Caco-2 (cell line): Measurements from ENCODE around the gene ORAI3. TPM values are rescaled to one million over a fixed set of nuclear protein-coding genes. Genes with fewer than 3 reads are reported as not detected.

Source experiments
- BruUV-seq: library from RNA; stranded (reverse); fragments of 400-500 nt; replicated peaks from 2 replicates; lab custom pipeline; 2021; lab: Mats Ljungman, UMichigan
- CTCF ChIA-PET: fragments of 300-600 bp; sonication (Branson Sonifier 250); formaldehyde crosslinking; loops from one replicate; lab custom pipeline; 2022; ENCODE audit warnings: antibody characterized with exemption; lab: Charles Lee
- POLR2A ChIA-PET: fragments of 300-600 bp; sonication (Branson Sonifier 250); formaldehyde crosslinking; loops from one replicate; lab custom pipeline; 2022; ENCODE audit warnings: antibody characterized with exemption; lab: Charles Lee
- DNase-seq, 2 experiments: peaks; one replicate each; pipeline versions ENCODE4 v3.0.0 to v3.0.0-alpha.2; 2020 to 2022
- H3K27me3 ChIP-seq: replicated peaks from 2 replicates; pipeline ENCODE4 v1.6.0; 2011; ENCODE audit warnings: low read length; ENCODE audit not compliant: control insufficient read depth, insufficient read depth
- H3K36me3 ChIP-seq: 2 replicates; pipeline ENCODE4 v1.5.1; 2011; ENCODE audit warnings: low read length; ENCODE audit not compliant: control insufficient read depth, insufficient read depth
- H3K4me1 ChIP-seq: fragments of 250-450 bp; sonication (Bioruptor Pico); 2 replicates; pipeline ENCODE4 v1.5.1; 2020; ENCODE audit warnings: mild to moderate bottlenecking
- H3K4me3 ChIP-seq: 2 replicates; pipeline ENCODE4 v1.5.1; 2011; ENCODE audit warnings: low read depth, mild to moderate bottlenecking, control low read depth, low read length
- H3K9me3 ChIP-seq: fragments of 250-450 bp; sonication (Bioruptor Pico); 2 replicates; pipeline ENCODE4 v1.5.1; 2020; ENCODE audit warnings: mild to moderate bottlenecking, moderate library complexity
- H3K27ac Mint-ChIP-seq: one replicate; pipeline ENCODE4 v1.8.0; 2022; ENCODE audit warnings: mixed read lengths; ENCODE audit not compliant: unreplicated experiment
- H3K27me3 Mint-ChIP-seq: one replicate; pipeline ENCODE4 v1.8.0; 2022; ENCODE audit warnings: mixed read lengths; ENCODE audit not compliant: insufficient read depth, unreplicated experiment
- H3K36me3 Mint-ChIP-seq: one replicate; pipeline ENCODE4 v1.8.0; 2022; ENCODE audit warnings: mild to moderate bottlenecking, mixed read lengths; ENCODE audit not compliant: insufficient read depth, unreplicated experiment
- H3K4me1 Mint-ChIP-seq: one replicate; pipeline ENCODE4 v1.8.0; 2022; ENCODE audit warnings: low read depth, mixed read lengths; ENCODE audit not compliant: unreplicated experiment
- H3K4me3 Mint-ChIP-seq: one replicate; pipeline ENCODE4 v1.8.0; 2022; ENCODE audit warnings: mild to moderate bottlenecking, moderate library complexity, mixed read lengths; ENCODE audit not compliant: unreplicated experiment
- H3K9me3 Mint-ChIP-seq: one replicate; pipeline ENCODE4 v1.8.0; 2022; ENCODE audit warnings: mixed read lengths; ENCODE audit not compliant: unreplicated experiment
- intact Hi-C: fragments of 100-400 bp; cut with micrococcal nuclease; formaldehyde crosslinking; loops from one replicate; pipeline ENCODE4 v1.10.0; 2022; ENCODE audit not compliant: unreplicated experiment
- total RNA-seq: library from RNA; stranded (reverse); gene quantifications from 2 replicates; pipeline ENCODE4 v1.2.3, GENCODE V29; 2022
- TF ChIP-seq, protein P1 (sequence below), 2 experiments: fragments of 200-600 bp in 1 of 2; IDR thresholded peaks; 1 replicate in 1 of 2; 2 replicates in 1 of 2; pipeline versions ENCODE4 v1.5.1 to v1.8.0; 2011 to 2022; ENCODE audit warnings: antibody characterized with exemption in 1 of 2, control low read depth in 1 of 2, inconsistent platforms in 1 of 2, low read depth in 1 of 2, low read length in 1 of 2, mild to moderate bottlenecking in 1 of 2, moderate library complexity in 1 of 2; ENCODE audit not compliant: insufficient read depth in 1 of 2, severe bottlenecking in 1 of 2, unreplicated experiment in 1 of 2

The ORAI3 gene
- total RNA-seq, 1 experiment from 2014 or later: 4.7 TPM

DNA sequence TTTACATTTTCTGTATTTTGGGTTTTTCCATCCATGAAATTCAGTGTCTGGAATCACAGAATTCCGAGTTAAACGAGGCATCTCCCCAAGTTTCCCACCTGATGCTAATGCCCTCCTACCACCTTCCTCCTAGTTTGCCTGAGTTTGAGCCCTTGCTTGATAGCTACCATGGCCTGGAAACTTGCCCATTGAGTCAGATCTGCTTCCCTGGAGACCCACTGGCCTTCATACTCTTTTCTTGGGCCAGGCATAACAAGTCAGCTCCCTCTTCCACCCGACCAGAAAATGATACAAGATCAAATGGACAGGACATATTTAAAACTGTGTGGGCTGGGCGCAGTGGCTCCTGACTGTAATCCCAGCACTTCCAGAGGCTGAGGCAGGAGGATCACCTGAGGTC lies 18.9 kb downstream of the ORAI3 start:
- H3K36me3 ChIP-seq: peaks cover 3% of the 10 kb centered on the region
- DNase-seq: no peak
- no peaks in the 10 kb centered on the region for H3K9me3 ChIP-seq
- H3K4me3 ChIP-seq: no peak overlapping the region
- peaks cover 80% of the 10 kb centered on the region for H3K36me3 Mint-ChIP-seq
- TF ChIP-seq, protein P1, sequence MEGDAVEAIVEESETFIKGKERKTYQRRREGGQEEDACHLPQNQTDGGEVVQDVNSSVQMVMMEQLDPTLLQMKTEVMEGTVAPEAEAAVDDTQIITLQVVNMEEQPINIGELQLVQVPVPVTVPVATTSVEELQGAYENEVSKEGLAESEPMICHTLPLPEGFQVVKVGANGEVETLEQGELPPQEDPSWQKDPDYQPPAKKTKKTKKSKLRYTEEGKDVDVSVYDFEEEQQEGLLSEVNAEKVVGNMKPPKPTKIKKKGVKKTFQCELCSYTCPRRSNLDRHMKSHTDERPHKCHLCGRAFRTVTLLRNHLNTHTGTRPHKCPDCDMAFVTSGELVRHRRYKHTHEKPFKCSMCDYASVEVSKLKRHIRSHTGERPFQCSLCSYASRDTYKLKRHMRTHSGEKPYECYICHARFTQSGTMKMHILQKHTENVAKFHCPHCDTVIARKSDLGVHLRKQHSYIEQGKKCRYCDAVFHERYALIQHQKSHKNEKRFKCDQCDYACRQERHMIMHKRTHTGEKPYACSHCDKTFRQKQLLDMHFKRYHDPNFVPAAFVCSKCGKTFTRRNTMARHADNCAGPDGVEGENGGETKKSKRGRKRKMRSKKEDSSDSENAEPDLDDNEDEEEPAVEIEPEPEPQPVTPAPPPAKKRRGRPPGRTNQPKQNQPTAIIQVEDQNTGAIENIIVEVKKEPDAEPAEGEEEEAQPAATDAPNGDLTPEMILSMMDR (IDR thresholded peaks at IDR 0.05; ENCODE audit: insufficient read depth in 1 of 2, low read depth in 1 of 2, low read length in 1 of 2, severe bottlenecking in 1 of 2, unreplicated experiment in 1 of 2): no peak
- H3K4me1 ChIP-seq: no peaks in the 10 kb centered on the region
- CTCF ChIA-PET: no interaction called here
- no peaks in the 10 kb centered on the region for H3K9me3 Mint-ChIP-seq
- no peak overlapping the region for H3K4me3 Mint-ChIP-seq
- POLR2A ChIA-PET: no interaction called here
- no peaks in the 10 kb centered on the region for H3K4me1 Mint-ChIP-seq
- H3K27ac Mint-ChIP-seq: peak overlapping the region; percentile 37
- no TSS peak for BruUV-seq
- H3K27me3 ChIP-seq: no peaks in the 10 kb centered on the region
- H3K27me3 Mint-ChIP-seq: no peaks in the 10 kb centered on the region
- intact Hi-C loops: no loop called here

DNA sequence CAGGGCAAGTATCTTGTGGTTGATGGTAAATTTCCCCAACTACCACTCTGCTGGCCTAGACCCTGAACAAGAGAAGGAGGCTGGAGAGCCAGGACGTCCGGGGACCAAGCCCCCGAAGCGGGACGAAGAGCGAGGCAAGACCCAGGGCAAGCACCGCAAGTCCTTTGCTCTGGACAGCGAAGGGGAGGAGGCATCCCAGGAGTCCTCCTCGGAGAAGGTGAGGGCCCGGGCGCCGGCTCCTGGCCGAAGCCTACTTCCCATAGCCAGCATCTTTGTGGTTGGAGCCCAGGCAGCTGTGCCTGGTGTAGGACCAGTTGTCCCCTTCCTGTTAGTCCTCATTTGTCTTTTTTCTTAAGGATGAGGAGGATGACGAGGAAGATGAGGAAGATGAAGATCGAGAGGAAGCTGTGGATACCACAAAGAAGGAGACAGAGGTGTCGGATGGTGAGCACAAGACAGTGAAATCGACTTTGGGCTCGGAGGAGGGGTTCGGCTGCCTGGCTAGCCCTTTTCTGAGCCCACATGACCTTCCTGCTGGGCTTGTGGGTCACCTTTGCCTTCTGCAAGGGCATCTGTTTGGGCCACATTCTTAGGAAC lies 20.5 kb downstream of the ORAI3 start:
- Histone ChIP-seq H3K4me3 (no peak overlapping the region), H3K36me3 (peaks cover 4% of the 10 kb centered on the region), H3K9me3 (no peaks in the 10 kb centered on the region), H3K4me1 (no peaks in the 10 kb centered on the region), H3K27me3 (no peaks in the 10 kb centered on the region)
- Mint-ChIP-seq H3K36me3 (peaks cover 84% of the 10 kb centered on the region), H3K27me3 (no peaks in the 10 kb centered on the region), H3K4me3 (no peak overlapping the region), H3K9me3 (no peaks in the 10 kb centered on the region), H3K4me1 (no peaks in the 10 kb centered on the region), H3K27ac (no peak overlapping the region)
- ChIA-PET CTCF (interaction anchor here (0.7 kb wide), 1 partner anchor 124 kb away, joined by 4 read pairs; no protein-coding TSS in a partner anchor), POLR2A (no interaction called here)
- TF ChIP-seq, protein P1 (IDR thresholded peaks at IDR 0.05; ENCODE audit: insufficient read depth in 1 of 2, low read depth in 1 of 2, low read length in 1 of 2, severe bottlenecking in 1 of 2, unreplicated experiment in 1 of 2): no peak
- BruUV-seq: no TSS peak
- no peak for DNase-seq
- intact Hi-C loops: no loop called here

DNA sequence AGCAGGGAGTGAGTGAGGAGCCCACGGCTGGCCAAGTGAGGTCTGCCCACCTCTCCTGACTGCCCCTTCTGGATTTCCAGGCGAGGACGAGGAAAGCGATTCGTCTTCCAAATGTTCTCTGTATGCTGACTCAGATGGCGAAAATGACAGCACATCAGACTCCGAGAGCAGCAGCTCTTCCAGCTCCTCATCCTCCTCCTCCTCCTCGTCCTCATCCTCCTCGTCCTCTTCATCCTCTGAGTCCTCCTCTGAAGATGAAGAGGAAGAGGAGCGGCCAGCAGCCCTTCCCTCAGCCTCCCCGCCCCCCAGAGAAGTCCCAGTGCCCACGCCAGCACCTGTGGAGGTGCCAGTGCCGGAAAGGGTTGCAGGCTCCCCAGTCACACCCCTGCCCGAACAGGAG lies 22.4 kb downstream of the ORAI3 start:
- H3K27me3 Mint-ChIP-seq: no peaks in the 10 kb centered on the region
- no peaks in the 10 kb centered on the region for H3K4me1 ChIP-seq
- intact Hi-C loops: no loop called here
- no peak overlapping the region for H3K4me3 ChIP-seq
- no peak overlapping the region for H3K27ac Mint-ChIP-seq
- POLR2A ChIA-PET: no interaction called here
- H3K4me3 Mint-ChIP-seq: no peak overlapping the region
- no peak for DNase-seq
- CTCF ChIA-PET: no interaction called here
- peaks cover 83% of the 10 kb centered on the region for H3K36me3 Mint-ChIP-seq
- no peaks in the 10 kb centered on the region for H3K27me3 ChIP-seq
- no peaks in the 10 kb centered on the region for H3K9me3 Mint-ChIP-seq
- H3K9me3 ChIP-seq: no peaks in the 10 kb centered on the region
- peaks cover 5% of the 10 kb centered on the region for H3K36me3 ChIP-seq
- TF ChIP-seq, protein P1 (IDR thresholded peaks at IDR 0.05; ENCODE audit: insufficient read depth in 1 of 2, low read depth in 1 of 2, low read length in 1 of 2, severe bottlenecking in 1 of 2, unreplicated experiment in 1 of 2): no peak
- no peaks in the 10 kb centered on the region for H3K4me1 Mint-ChIP-seq
- BruUV-seq: no TSS peak
